ENCODE measurements around the gene STXBP4.
"Not testable (repeated sequence)": the region's sequence is repeated elsewhere in the genome, so short reads cannot be mapped to it uniquely, and the experiment has no call there.

Gene STXBP4

DNA sequence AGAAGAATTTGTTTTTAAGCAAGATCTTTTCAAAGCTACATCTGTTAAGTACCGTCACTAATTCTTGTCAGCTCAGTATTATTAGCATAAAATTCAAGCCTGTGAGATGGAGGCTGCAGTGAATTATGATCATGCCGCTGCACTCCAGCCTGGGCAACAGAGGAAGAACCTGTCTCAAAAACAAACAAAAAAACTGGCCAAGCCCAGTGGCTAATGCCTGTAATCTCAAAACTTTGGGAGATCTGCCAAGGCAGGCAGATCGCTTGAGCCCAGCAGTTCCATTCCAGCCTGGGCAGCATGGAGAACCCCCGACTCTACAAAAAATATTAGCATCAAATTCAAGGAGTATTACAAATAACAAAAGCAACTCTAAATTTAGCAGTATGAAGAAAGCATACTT lies 88.0 kb downstream of the STXBP4 start:
- no peak for DNase-seq (ENCODE audit: low spot score)

DNA sequence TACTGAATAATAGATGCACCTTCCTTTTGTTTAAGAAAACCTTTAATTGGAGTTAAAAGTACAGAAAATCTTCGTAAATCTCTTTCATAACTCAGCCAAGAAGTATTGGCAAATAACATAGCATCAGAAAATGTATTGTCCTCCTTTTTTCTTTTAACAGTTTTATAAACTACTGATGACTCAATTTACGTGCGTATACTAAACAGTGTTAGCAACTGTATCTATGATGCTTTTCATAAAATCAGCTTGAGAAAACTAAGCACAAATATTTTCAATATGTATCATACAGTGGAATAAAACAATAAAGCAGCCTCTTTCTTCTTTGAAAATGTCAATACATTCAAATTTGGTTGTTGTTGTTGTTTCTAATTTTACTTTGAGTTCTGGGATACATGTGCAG lies 88.6 kb downstream of the STXBP4 start:
- no peak for DNase-seq (ENCODE audit: low spot score)

DNA sequence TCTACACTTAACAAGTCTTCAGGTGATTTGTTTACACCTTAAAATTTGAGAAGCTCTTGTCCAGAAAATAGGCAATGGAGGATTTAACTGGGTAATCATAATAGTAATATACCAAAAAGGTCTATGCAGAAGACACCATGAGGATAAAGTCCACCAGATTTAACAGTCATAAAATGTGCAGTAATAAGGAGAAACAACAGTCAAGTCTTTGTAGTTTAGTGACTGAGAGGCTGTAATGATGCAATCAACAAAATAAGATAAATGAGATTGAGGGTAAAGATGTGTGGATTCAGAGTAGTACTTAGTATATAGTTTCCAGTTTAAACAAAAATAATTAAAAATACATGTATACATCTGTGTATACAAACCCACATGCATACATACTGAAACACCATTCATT lies 91.2 kb downstream of the STXBP4 start:
- DNase-seq (ENCODE audit: low spot score) = no peak

DNA sequence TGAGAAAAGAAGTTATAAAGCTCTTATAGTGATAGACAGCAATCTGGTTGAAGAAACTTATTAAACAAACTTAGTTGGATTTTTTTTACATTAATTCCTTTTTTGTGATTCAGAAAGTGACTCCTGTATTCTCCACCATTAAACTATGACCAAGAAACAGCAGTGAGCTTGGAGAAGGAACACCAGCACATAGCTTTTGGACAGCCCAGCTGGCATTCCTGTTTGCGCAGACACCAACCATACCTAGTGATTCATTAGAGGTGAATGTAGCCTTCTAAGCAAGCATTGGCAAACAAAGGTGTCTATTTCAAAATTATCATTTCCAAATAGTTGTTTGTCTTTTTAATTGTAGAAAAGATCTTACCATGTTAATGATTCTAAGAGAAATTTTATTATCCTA lies 94.4 kb downstream of the STXBP4 start:
- no peak for DNase-seq (ENCODE audit: low spot score)

DNA sequence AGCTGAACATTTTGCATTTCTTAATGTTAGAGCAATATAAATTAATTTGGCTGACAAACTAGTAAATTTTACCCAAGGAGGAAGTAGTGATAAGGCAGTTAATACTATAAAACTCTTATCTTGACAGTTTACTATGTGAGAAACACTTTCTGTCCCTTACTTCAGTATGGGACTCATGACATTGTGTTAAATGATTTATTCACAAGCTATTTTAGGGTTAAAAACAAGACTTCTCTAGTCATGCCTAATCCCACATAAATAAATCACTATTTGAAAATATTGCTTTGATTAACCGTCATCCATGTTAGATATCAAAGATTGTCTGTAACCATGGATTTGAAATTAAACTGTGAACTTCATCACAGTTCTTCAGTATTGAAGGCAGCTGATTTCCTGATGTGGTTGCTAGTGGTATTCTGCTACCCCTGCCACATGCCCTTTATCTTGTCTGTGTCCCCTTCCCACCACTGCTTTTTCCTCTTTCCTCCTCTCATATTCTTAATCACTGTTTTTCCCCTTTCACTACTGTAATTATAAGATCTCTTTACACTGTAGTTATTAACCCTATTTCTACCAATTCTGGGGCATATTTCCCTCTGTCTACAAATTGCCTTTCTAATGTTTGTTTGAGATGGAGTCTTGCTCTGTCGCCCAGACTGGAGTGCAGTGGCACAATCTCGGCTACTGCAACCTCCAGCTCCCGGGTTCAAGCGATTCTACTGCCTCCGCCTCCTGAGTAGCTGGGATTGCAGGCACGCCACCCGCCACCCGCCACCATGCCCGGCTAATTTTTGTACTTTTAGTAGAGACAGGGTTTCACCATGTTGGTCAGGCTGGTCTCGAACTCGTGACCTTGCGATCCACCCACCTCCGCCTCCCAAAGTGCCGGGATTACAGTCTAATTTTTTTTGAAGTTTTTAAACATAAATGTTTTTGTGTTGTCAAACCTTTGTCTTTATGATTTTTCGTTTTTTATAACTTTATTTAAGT lies 95.6 kb downstream of the STXBP4 start:
- no peak for DNase-seq (ENCODE audit: low spot score)

DNA sequence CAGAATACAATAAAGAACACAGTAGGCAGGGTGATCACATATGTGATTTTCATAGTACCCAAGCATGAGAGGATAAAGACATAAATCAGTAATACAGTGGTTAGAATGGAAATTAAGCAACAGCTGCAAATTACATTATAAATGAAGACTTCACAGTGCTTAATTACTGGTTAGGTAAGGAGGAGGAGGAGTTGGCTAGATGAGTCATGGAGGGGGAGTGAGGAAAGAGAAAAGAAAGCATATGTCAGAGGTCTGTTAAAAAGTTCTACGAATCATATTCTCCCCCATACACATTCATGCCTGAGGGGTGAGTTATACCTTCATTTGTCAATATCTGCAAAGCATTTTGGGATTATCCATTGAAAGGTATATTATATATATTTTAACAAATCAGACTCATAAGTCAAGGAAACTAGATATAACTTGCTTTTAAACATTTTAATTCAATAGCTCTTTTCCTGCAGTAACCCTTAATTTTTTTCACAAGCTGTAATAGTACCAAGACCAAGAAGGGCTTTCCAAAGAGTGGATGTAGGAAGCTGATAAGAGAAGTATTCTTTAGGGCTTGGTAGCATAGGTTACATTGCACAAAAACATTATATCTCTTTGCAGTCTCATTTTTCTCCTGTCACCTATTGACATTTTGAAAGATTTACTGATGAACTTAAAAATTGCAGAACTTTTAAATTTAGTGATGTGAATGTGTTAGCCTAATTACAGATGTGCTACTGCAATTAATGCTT lies 99.3 kb downstream of the STXBP4 start:
- no peak for DNase-seq (ENCODE audit: low spot score)

DNA sequence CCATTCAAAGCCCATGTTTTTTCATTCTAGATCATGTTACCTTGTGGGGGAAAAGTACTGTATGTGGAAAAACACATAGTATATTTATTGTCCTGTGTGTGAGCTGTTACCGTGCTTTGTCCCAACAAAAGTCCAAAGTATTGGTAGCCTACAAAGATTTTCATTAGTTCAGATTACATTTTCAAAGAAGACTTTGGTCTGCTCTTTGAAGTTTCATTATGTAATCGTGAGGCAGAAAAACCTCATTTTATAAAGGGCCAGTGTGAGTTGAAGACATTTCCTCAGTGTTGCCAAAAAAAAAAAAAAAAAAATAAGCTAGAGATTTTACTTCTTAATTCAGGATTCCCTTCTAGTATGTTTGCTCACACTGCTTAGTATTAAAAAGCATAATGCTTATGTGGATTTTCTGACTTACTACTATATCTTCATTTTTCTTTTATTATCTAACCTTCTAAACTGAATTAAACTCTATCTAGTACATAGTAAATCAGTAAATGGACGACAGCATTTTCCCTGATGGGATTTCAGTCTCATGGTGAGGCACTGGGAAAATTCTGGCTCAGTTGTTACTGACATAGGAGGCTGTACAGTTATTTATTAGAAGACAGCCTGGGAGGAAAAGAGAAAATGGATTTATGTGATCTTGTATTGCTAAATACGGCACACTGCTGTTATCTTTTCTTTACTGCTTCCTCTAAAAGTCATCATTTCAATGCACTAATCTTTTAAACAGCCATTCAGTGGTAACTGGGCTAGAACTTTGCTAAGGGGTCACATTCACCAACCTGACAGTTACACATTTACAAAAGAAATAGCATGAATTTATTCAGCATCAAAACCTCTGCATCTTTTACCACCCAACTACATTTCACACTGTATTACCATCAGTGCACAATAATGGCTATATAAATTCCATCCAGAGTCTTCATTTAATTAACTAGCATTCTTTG lies 100.6 kb downstream of the STXBP4 start:
- no peak for DNase-seq (ENCODE audit: low spot score)

DNA sequence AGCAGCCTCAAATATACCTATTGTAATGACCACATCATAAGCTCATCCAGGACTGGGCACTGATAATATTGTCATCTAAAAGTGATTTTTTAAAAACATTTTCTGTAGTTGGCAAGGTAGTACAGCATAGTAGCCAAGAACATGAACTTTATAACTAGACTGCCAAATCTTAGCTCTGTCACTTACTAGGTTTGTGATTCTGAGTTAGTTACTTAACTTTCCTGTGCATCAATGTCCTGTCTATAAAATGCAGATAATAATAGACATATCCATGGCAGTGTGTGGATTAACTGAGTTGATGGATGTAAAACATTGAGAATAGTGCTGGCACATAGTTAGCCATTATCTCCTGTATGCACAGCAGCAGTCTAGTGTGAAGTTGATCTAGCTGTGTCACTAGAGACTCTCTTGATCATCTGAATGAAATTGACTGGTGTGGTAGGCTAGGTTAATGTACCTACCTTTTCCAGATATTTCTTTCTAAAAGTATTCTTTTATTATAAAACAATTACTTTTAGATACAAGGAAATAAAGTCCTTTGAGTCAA lies 101.5 kb downstream of the STXBP4 start:
- DNase-seq (ENCODE audit: low spot score) = no peak

DNA sequence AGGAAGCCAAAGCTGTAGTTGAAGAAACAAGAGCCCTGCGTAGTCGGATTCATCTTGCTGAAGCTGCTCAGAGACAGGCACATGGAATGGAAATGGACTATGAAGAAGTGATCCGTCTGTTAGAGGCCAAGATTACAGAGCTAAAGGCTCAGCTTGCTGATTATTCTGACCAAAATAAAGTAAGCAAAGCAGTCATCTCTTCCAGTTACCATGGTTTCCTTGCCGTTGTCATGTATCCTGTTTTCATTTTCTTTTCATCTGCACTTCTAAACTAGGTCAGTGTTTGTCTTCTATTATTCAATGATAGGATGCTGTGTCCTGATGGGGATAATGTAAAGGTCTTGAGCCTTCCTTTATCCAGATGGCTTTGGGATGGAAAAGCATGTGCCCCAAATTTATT lies 104.3 kb downstream of the STXBP4 start:
- DNase-seq (ENCODE audit: low spot score) = no peak

DNA sequence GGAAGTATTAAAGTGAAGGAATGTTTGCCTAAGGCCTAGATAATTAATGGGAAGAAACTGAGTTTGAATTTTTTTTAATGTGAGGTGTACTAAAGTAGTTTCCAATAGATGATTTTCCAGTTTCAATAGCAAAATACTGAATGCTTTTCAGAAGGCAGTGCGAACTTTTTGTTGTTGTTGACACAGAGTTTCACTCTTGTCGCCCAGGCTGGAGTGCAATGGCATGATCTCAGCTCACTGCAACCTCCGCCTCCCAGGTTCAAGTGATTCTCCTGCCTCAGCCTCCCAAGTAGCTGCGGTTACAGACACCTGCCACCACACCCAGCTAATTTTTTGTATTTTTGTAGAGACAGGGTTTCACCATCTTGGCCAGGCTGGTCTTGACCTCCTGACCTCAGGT lies 104.9 kb downstream of the STXBP4 start:
- DNase-seq (ENCODE audit: low spot score) = not testable (repeated sequence)

DNA sequence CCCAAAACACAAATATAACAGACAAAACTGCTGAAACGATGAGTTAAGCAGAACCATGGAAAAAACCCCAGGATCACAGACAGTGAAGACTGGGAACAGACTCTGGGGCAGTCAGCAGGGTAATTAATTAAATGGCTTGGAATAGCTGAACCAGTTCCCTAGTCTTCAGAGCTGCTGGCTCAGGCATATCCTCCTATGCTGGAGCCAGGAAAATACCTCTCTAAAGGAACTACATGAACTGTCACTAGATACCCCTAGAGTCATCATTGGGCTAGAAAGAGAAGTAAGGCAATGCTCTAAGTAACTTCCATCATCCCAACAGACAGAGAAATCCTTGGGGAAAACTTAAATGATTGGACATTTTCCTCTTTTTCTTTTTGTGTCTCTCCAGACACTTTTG lies 113.0 kb downstream of the STXBP4 start:
- DNase-seq (ENCODE audit: low spot score) = no peak

DNA sequence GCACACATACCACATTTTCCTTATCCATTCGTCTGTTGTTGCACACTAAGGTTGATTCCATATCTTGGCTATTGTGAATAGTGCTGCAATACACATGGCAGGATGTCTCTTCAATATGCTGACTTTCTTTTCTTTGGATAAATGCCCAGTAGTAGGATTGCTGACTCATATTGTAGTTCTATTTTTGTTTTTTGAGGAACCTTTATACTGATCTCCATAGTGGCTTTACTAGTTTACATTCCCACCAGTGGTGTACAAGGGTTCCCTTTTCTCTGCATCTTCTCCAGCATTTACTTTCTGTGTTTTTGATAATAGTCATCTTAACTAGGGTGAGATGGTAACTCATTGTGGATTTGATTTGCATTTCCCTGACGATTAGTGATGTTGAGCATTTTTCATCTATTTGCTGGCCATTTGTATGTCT lies 118.1 kb downstream of the STXBP4 start:
- no peak for DNase-seq (ENCODE audit: low spot score)

DNA sequence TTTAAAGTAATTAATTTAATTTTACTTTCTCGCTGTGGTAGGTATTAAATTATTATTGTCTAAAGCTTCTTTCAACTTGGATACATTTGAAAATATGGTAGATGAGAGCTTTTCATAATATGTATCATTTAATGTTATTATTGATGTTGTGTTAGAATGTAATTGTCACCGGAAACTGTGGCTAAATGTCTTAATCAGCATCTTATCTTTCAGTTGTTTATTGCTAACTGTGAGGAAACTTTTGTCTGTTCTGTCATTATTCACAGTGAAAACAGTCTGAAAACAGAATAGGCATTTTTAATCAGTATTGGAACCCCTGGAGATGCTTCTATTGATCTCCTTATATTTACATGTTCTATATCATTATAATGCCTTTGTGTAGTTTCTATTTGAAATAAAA lies 120.7 kb downstream of the STXBP4 start:
- DNase-seq (ENCODE audit: low spot score) = no peak

DNA sequence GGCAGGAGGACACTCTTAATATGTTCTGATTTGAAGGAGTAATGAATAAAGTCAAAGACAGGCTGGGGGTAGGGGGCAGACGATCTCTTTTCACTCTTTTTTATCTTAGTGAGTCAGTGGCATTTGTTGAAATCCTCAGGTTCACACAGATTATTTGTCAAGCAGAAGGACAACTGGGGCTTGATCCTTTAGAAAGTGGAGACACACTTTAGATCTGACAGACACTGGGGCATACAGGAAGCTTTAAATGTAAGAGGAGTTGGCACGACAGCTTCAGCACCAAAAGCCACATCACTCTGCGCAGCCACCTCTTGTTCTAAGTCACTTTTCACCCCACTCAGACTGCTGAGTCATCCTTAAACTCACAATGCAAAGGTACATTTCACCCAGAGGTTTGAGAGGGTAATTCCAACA lies 121.5 kb downstream of the STXBP4 start:
- no peak for DNase-seq (ENCODE audit: low spot score)

DNA sequence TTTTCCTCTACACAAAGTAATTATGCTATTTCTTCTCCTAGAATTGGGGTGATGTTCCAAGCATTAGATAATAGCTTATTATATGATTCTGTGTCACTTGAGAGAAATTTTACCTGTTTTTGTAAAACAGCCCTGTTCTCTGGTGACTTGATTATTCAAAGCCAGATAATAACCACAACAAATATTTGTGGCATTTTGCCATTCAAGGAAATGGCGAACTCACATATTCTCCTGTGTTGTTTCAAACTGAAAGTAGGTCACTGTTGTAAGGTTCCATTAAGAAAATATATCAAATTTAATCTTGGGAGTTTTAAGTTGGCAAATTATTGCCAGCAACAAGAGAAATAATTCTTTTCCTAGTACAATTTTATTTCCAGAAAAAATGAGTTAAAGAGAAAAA lies 124.8 kb downstream of the STXBP4 start:
- no peak for DNase-seq (ENCODE audit: low spot score)

DNA sequence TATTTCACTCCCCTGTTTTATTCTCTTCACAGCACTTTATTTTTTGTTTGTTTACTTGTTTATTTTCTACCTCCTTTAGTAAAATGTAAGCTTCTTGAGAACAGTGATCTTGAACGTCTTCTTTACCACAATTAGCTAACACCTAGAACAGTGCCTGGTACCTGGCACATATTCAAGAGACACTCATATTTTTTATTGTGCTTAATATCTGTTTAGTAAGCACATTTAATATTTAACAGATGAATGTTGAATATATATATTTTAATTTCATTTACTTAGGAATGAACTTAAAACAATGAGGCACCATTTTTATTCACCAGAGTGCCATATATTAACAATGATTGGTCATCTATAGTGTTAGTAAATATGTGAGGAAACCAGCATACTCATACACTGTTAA lies 130.2 kb downstream of the STXBP4 start:
- no peak for DNase-seq (ENCODE audit: low spot score)

DNA sequence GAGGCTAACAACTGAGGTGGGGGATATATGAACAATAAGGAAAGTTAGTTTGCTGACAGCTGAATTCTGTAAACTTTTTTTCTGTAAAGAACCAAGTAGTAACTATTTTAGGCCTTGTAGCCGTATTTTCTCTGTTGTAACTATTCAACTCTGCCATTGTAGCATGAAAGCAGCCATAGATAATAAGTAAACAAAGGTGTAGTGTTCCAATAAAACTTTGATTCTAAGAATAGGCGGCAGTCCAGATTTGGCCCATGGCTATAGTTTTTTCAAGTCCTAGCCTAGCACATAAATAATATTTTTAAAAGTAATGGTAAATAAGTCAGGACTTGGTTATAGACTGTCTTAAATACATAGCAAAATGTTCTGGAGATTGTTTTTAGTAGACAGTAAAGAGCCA lies 142.0 kb downstream of the STXBP4 start:
- DNase-seq (ENCODE audit: low spot score) = no peak

DNA sequence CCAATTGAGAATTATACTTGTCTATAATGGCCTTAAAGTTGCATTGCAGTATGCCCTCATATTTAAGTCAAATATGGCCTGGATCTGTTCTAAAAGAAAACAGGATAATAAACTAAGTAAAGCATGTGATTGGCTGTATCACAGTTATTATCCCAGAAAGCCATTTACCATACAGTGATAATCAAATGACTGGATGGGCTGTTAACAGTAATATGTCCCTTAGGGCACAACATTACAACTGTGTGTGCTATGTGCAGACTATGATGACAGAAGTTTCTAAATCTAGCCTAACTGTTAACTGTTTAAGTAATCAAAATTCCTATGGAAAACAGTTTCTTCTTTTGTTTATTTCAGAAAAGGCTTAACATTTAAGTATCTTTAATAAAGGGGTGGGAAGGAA lies 145.7 kb downstream of the STXBP4 start:
- DNase-seq (ENCODE audit: low spot score) = no peak

DNA sequence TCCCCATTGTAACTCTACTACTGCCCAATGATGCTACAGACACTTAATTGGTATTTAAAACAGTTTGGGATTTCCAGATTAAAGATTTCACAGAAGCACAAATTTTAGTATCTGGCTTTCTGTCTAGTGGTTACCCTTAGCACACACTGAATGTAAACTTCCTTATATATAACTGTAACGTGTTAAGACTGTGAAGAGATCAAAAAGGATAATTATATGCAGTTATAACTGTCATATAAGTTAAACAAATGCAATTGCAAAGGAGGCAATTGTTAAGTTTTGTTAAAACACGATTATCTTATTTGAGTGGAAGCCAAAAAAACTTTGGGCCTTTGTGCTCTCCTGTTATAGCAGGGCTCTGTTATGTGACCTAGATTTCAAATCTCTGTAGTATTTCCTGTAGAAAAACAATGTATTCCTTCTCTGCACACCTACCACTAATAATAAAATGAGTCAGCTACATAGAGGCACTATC lies 147.9 kb downstream of the STXBP4 start:
- DNase-seq (ENCODE audit: low spot score) = no peak

DNA sequence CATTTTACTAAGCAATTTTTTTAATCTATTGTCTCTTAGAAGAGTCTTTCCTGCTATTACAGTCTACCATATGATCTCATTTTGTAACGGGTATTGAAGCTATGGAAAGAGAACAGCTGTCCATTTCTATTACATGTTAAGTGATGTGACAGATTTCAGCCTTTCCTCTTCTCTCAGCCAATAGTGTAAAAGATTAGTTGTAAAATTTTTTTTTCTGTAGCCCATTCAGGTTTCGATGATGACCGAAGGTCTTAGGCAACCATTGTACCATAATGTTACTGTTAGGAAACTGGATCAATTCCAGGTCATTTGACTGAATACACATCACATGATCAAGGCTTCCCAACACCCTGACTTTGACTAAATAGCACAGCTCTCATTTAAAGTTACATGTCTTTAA lies 148.6 kb downstream of the STXBP4 start:
- DNase-seq (ENCODE audit: low spot score) = no peak

DNA sequence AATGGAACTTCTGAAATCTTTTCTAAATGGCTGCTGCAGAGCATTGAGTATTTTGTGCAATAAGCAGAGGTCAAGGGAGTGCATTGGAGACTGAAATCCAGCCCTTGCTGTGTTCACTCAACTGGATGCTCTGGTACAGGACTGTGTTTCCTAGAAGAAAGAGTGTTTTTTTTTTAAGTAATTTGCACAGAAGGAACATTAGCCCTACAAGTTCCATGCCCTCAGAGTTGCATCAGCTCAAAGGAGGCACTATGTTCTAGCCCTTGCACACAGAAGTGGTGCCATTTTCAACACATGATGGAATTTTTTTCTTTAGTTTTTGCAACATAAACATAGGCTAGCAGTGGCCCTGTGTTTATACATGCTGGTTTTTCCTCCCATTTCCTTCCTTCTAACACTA lies 152.1 kb downstream of the STXBP4 start:
- no peak for DNase-seq (ENCODE audit: low spot score)

DNA sequence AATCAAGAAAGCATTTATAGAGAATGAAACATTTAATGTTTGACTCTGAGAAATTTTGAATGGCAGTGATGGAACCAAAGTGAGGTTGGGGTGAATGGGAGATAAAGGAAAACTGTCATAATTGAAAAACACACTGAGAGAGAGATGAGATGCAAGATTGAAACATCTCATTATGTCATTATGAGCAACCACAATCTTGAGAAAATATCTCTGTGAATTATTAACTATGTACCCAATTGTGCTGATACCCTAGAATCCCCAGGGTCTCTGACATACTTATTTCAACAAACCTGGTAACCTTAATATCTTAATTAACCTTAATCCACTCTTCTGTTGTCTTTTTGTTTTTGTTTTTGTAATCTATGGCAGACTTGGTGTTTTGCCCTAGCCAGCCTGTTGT lies 152.7 kb downstream of the STXBP4 start:
- DNase-seq (ENCODE audit: low spot score) = no peak
